ENCODE data around the gene ZBTB3. TPM values are rescaled to one million over a fixed set of nuclear protein-coding genes. Genes with fewer than 3 reads are reported as not detected.
A peak's percentile ranks its signal among the peaks of the same experiment; 100 is the strongest.
"Not testable (repeated sequence)": the region's sequence is repeated elsewhere in the genome, so short reads cannot be mapped to it uniquely, and the experiment has no call there.

ZBTB3 gene
- polyA plus RNA-seq, 6 donors from 2014 or later, result 3.7 to 12.9 (median 6.4) TPM

DNA sequence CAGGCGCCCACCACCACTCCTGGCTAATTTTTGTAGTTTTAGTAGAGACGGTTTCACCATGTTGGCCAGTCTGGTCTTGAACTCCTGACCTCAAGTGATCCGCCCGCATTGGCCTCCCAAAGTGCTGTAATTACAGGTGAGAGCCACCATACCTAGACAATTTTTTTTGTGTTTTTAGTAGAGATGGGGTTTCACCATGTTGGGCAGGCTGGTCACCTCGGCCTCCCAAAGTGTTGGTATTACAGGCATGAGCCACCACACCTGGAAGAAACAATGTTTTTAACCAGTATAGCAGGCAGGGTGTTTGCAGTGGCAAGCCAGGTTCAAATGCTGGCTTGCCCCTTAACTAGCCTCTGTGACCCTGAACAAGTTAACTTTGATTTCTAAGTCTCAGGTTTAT lies 4.0 kb downstream of the ZBTB3 start:
- H3K36me3 Mint-ChIP-seq; DNase-seq; H3K4me3 Mint-ChIP-seq; ATAC-seq (ENCODE audit: low read depth in 2 of 2); H3K27me3 Mint-ChIP-seq; H3K9me3 Mint-ChIP-seq: not testable (repeated sequence)
- H3K27ac Mint-ChIP-seq, result peak overlapping the region in 2 of 6 donors; percentile 31 to 63
- peaks cover 14 to 29% (median 26%) of the 10 kb centered on the region in 3 donors for H3K4me1 Mint-ChIP-seq

DNA sequence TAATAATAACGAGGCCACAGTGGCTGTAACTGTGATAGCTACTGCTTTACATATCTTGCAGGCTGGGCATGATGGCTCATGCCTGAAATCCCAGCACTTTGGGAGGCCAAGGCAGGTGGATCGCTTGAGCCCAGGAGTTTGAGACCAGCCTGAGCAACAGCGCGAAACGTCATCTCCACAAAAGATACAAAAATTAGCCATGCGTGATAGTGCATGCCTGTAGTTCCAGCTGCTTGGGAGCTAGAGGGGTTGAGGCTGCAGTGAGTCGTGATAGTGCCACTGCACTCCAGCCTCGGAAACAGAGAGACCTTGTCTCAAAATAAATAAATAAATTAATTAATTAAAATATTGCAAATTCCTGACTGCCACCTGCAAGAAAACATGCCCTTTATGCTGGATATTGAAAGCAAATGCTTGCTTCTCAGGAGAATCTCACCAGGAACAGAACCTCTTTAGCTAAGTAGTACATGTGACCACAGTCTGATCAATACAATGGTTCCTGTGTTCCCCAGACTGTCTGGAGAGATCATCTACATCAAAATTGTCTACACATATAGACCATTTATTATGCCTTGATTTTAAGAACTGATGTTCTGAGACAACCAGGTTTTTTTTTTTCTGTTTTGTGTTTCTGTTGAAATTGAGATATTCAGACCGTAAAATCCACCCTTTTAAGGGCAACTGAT lies 6.3 kb downstream of the ZBTB3 start:
- ATAC-seq (ENCODE audit: low read depth in 2 of 2), result no peak
- no peaks in the 10 kb centered on the region for H3K27me3 Mint-ChIP-seq

DNA sequence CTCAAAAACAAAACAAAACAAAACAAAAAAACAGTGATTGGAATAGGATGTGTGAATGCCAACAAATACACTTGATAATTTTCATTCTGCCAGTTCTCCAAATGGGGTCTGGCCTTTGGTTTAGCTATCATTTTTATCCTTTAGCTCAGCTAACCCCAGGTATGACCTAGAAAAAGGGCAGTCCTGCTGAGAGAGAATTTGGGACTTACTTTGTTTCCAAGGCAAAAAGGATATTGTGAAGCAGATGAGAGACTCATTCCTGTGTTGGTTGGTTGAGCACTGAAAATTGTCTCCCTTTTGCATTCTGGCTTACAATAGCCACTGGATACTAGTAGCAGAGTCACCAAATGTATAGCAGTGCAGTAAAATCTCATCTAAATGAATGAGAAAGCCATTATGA lies 16.8 kb downstream of the ZBTB3 start:
- H3K9me3 Mint-ChIP-seq, result no peaks in the 10 kb centered on the region
- H3K4me1 Mint-ChIP-seq, result peaks cover 0 to 15% (median 4%) of the 10 kb centered on the region in 3 donors
- H3K27ac Mint-ChIP-seq, result no peak overlapping the region
- ATAC-seq (ENCODE audit: low read depth in 2 of 2) (no peak), DNase-seq (no peak)
- H3K36me3 Mint-ChIP-seq, result peaks cover 0 to 5% of the 10 kb centered on the region in 2 donors
- H3K4me3 Mint-ChIP-seq, result no peak overlapping the region
- H3K27me3 Mint-ChIP-seq, result no peaks in the 10 kb centered on the region

More for the DNA sequence above, 6.3 kb downstream of the ZBTB3 start:
- Mint-ChIP-seq H3K36me3 (no peaks in the 10 kb centered on the region), H3K27ac (no peak overlapping the region), H3K4me3 (no peak overlapping the region), H3K9me3 (no peaks in the 10 kb centered on the region), H3K4me1 (peaks cover 6 to 15% (median 14%) of the 10 kb centered on the region in 3 donors)
- no peak for DNase-seq

DNA sequence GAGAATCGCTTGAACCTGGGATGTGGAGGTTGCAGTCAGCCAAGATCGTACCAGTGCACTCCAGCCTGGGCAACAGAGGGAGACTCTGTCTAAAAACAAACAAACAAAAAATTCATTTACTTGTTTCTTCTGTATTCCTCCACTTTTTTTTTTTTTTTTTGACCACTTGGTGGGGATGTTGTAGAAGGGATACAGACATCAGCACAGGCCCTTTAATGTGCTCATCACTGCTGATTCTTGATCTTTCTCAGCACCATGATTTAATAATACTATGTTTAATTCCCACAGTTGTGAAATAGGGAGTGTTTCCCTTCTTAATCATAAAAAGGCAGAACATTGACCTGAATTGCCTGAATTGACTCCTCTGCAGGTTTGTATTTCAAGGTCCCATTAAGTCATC lies 21.1 kb downstream of the ZBTB3 start:
- ATAC-seq (ENCODE audit: low read depth in 2 of 2) (no peak), DNase-seq (no peak)
- Mint-ChIP-seq H3K27me3 (no peaks in the 10 kb centered on the region), H3K27ac (peak overlapping the region in 2 of 6 donors; percentile 16 to 69), H3K4me3 (peak overlapping the region in 1 of 8 donors; percentile 54), H3K9me3 (no peaks in the 10 kb centered on the region), H3K36me3 (peaks cover 0 to 5% of the 10 kb centered on the region in 2 donors), H3K4me1 (peaks cover 4 to 34% (median 20%) of the 10 kb centered on the region in 3 donors)

DNA sequence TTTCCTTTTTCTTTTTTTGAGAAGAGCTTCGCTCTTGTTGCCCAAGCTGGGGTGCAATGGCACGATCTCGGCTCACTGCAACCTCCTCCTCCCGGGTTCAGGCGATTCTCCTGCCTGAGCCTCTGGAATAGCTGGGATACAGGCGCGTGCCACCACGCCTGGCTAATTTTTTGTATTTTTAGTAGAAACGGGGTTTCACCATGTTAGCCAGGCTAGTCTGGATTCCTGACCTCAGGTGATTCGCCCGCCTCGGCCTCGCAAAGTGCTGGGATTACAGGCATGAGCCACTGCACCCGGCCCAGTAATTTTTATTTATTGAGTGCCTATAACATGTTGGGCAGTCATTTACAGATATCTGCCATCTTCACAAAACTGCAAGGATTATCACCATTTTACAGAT lies 23.9 kb downstream of the ZBTB3 start:
- peaks cover 19 to 41% (median 33%) of the 10 kb centered on the region in 3 donors for H3K4me1 Mint-ChIP-seq
- peak overlapping the region in 7 of 8 donors; percentile 29 to 100 (median 65) for H3K4me3 Mint-ChIP-seq
- H3K36me3 Mint-ChIP-seq; H3K27me3 Mint-ChIP-seq; ATAC-seq (ENCODE audit: low read depth in 2 of 2); DNase-seq; H3K9me3 Mint-ChIP-seq: not testable (repeated sequence)
- H3K27ac Mint-ChIP-seq, result peak overlapping the region in 1 of 6 donors; percentile 54

DNA sequence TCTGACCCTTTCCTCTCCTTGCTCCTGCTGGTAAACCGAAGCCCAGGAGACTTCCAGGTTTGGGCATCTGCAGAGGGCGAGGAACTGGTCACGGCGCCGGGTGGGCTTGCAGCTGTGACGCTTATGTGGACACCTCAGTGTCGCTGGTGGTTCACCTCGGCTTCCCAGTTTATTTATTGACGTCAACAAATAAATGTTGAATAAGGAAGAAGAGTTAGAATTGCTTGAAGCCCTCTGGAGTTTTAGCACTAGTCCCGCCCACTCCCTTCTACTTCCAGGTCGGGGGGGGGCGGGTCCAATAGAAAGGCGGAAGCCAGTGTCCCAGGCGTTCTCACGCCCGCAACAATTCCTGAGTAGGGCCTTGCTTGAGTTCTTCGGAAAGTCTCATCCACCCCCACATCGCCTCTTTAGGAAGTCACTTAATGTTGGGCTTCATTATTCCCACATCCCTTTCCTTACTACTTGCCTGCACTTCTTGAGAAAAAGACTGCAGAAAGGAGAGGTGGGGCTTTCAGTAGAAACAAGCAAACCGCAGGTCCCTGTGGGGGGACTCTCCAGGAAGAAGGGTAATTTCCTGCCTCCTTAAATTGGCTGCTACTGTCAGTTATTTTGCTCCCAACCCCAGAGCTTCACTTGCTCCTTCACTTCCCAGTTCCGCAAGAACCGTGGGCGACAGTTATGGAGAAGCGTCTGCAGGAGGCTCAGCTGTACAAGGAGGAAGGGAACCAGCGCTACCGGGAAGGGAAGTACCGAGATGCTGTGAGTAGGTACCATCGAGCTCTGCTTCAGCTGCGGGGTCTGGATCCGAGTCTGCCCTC lies 25.6 kb downstream of the ZBTB3 start, which contains the start of gene TTC9C:
TTC9C (plus strand) TSS at position 316 of the 818 bp plus-strand sequence; CDS start at position 679, 363 bp downstream.
- DNase-seq (peak; percentile 85), ATAC-seq (ENCODE audit: low read depth in 2 of 2) (peak; percentile 35 to 37)
- peaks cover 29 to 56% (median 49%) of the 10 kb centered on the region in 3 donors for H3K4me1 Mint-ChIP-seq
- peak within 1 kb of the TSS; percentile 90 to 100 (median 98) for H3K4me3 Mint-ChIP-seq
- H3K9me3 Mint-ChIP-seq, result no peaks in the 10 kb centered on the region
- peaks cover 0 to 14% of the 10 kb centered on the region in 2 donors for H3K36me3 Mint-ChIP-seq
- H3K27me3 Mint-ChIP-seq, result no peaks in the 10 kb centered on the region
- H3K27ac Mint-ChIP-seq, result peak within 1 kb of the TSS; percentile 95 to 99 (median 98)

DNA sequence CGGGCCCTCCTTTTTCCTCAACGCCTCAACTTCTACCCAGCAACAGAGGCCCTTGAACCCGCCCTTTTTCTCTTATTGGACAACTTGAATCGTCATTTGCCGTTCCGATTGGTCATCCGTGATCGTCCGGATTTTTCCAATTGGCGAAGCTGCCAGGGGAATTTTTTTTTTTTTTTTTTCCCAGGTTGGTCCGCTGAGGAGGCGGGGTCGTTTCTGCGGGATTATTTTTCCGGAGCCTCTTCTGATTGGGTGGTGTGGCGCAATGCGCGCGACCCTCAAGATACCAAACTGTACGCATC lies 26.1 kb downstream of the ZBTB3 start:
- peaks cover 0 to 11% of the 10 kb centered on the region in 2 donors for H3K36me3 Mint-ChIP-seq
- peak overlapping the region; percentile 90 to 100 (median 98) for H3K4me3 Mint-ChIP-seq
- H3K27me3 Mint-ChIP-seq, result no peaks in the 10 kb centered on the region
- no peaks in the 10 kb centered on the region for H3K9me3 Mint-ChIP-seq
- H3K4me1 Mint-ChIP-seq, result peaks cover 29 to 52% (median 45%) of the 10 kb centered on the region in 3 donors
- peak overlapping the region; percentile 95 to 99 (median 98) for H3K27ac Mint-ChIP-seq
- ATAC-seq (ENCODE audit: low read depth in 2 of 2) (peak; percentile 57 to 59), DNase-seq (peak; percentile 91)

DNA sequence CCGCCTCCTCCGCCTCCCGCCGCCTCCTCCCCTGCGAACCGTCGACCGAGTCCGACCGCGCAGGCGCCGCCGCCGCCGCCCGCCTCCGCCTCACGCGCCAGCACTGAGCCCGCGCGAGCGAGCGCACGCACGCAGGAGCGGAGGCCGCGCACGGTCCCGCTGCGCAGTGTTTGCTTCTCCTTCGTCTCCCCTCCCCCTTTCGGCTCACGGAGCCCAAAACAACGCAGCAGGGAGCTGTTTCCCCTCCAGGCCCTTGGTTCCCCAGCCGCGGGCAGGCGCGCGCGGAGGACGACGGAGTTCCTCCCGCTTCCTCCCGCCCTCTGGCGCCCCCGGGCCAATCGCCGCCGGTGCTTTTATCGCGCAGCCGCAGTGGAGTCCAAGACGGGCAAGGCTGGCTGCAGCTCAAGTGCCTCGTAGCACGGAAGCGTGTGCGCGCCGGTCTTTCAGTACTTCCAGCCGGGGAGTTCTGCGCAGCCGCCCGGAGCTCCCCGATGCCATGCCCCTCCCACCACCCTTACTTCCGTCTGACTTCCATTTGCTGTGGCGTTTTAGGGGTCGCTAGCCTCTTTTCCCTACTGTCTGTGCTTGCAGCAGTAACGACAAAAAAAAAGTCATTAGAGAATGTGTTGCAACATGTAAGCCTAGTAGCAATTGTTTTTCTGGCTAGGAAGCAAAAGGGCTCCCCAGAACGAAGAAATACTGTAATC lies 26.6 kb downstream of the ZBTB3 start, which contains the start of gene HNRNPUL2:
HNRNPUL2 (minus strand) TSS at position 293 of the 707 bp plus-strand sequence. CDS start 301 bp downstream, outside the sequence.
- DNase-seq, result peak; percentile 100
- H3K27ac Mint-ChIP-seq, result peak within 1 kb of the TSS; percentile 95 to 99 (median 98)
- no peaks in the 10 kb centered on the region for H3K27me3 Mint-ChIP-seq
- peak within 1 kb of the TSS; percentile 90 to 100 (median 98) for H3K4me3 Mint-ChIP-seq
- H3K4me1 Mint-ChIP-seq, result peaks cover 29 to 52% (median 45%) of the 10 kb centered on the region in 3 donors
- H3K36me3 Mint-ChIP-seq, result peaks cover 0 to 14% of the 10 kb centered on the region in 2 donors
- peak; percentile 76 to 77 for ATAC-seq (ENCODE audit: low read depth in 2 of 2)
- no peaks in the 10 kb centered on the region for H3K9me3 Mint-ChIP-seq

DNA sequence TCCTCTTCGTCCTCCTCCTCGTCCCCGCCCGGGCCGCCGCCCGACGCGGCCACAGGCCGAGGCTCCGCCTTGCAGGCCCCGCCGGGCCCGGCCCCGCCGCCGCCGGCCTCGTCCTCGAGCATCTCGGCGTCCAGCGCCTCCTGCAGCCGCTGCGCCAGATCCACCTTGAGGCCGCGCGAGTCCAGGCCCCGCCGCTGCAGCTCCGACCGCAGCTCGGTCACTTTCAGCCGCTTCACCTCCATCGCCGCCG lies 27.1 kb downstream of the ZBTB3 start:
- H3K27ac Mint-ChIP-seq, result peak overlapping the region in 5 of 6 donors; percentile 56 to 98 (median 98)
- peak overlapping the region; percentile 90 to 100 (median 98) for H3K4me3 Mint-ChIP-seq
- DNase-seq, result no peak
- H3K36me3 Mint-ChIP-seq, result peaks cover 4 to 14% of the 10 kb centered on the region in 2 donors
- no peaks in the 10 kb centered on the region for H3K9me3 Mint-ChIP-seq
- no peaks in the 10 kb centered on the region for H3K27me3 Mint-ChIP-seq
- peak; percentile 0 to 1 for ATAC-seq (ENCODE audit: low read depth in 2 of 2)
- H3K4me1 Mint-ChIP-seq, result peaks cover 29 to 56% (median 45%) of the 10 kb centered on the region in 3 donors

DNA sequence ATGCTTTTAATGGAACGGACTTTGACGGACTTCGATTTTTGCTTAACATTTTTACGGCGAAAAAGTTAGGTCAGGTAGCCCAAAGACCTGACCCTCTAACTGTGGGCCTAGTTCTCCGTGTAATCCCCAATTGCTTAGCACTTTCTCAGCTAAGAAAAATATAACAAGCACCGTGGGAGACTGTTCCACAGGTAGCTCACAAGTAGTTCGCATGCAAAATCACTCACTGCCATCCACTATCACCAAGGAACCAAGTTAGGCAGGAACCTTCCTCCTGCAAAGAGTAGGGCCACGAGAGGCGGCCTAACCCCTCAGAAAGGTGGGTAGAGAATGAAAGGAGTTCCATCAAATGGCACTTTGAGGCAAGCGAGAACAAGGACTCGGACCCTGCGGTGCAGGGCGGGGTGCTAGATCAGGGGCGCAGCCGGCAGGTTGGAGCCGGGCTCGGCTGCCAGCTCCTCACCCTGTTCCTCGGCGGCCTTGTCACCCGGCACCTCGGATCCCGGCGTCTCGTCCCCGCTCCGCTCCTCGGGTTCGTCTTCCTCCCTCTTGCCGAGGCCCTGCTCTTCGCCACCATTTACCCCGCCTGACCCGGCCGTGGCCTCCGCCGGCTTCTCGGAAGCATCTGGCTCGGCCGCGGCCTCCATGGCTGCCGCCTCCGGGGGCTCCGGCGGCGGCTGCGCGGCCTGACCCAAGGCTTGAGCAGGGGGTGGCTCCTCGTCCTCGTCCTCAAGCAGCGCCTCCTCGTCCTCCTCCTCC lies 27.6 kb downstream of the ZBTB3 start:
- H3K4me3 Mint-ChIP-seq, result peak overlapping the region; percentile 90 to 100 (median 98)
- peak overlapping the region; percentile 83 to 98 (median 90) for H3K27ac Mint-ChIP-seq
- ATAC-seq (ENCODE audit: low read depth in 2 of 2) (no peak), DNase-seq (no peak)
- peaks cover 9 to 14% of the 10 kb centered on the region in 2 donors for H3K36me3 Mint-ChIP-seq
- no peaks in the 10 kb centered on the region for H3K9me3 Mint-ChIP-seq
- H3K4me1 Mint-ChIP-seq, result peaks cover 29 to 57% (median 45%) of the 10 kb centered on the region in 3 donors
- no peaks in the 10 kb centered on the region for H3K27me3 Mint-ChIP-seq

DNA sequence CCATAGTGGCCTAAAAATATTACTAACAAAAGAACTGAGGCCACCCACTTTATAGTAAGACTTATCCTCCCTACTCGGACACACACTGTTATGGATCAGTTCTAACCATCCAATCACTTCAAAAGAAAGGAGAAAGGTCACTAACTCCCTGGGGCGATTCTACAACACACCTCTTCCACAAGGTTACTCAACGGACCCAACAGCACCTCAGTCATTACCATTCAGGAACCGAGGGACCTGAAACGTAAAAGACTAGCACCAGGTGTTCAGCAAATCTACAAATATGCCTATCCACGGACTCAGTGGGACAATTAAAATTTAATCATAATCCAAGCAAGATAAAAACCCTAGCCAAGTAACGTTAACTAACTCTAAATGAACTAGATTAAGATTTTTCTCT lies 28.3 kb downstream of the ZBTB3 start:
- no peak for ATAC-seq (ENCODE audit: low read depth in 2 of 2)
- Mint-ChIP-seq H3K4me1 (peaks cover 29 to 52% (median 45%) of the 10 kb centered on the region in 3 donors), H3K36me3 (peaks cover 9 to 14% of the 10 kb centered on the region in 2 donors)

DNA sequence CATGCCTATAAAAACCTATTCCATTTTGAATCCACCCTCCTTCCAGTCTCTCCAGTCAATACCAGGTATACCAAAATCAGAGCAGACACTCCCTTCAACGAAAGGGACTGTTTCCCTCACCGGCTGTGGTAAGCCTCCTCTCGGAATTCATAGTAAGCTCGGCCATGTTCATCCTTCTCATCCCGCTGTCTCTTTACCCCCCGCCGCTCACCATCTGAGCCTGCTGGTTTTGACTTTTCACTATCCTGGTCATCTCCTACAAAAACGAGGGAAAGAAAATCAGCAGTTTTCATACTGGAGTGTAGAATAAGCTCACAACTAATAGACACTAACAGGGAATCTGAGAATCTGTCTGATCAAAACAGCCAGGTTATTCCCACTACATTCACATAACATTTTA lies 29.8 kb downstream of the ZBTB3 start:
- Mint-ChIP-seq H3K27me3 (no peaks in the 10 kb centered on the region), H3K9me3 (no peaks in the 10 kb centered on the region), H3K4me3 (peak overlapping the region in 7 of 8 donors; percentile 4 to 100 (median 90)), H3K27ac (peak overlapping the region in 3 of 6 donors; percentile 56 to 72 (median 57)), H3K4me1 (peaks cover 33 to 42% (median 35%) of the 10 kb centered on the region in 3 donors), H3K36me3 (peaks cover 19 to 21% of the 10 kb centered on the region in 2 donors)
- ATAC-seq (ENCODE audit: low read depth in 2 of 2) (no peak), DNase-seq (no peak)

More for the DNA sequence above, 28.3 kb downstream of the ZBTB3 start:
- no peaks in the 10 kb centered on the region for H3K27me3 Mint-ChIP-seq
- DNase-seq, result no peak
- peak overlapping the region; percentile 87 to 98 (median 94) for H3K27ac Mint-ChIP-seq
- no peaks in the 10 kb centered on the region for H3K9me3 Mint-ChIP-seq
- H3K4me3 Mint-ChIP-seq, result peak overlapping the region; percentile 90 to 100 (median 98)
